Measurements from ENCODE around the gene BID. TPM values are rescaled to one million over a fixed set of nuclear protein-coding genes. Genes with fewer than 3 reads are reported as not detected.

BID gene
- total RNA-seq, 1 donor from 2014 or later = 35.1 TPM

GRCh38 chr22:17807086-17807485, 32.8 kb upstream of the BID start:
- Histone ChIP-seq H3K79me2 (ENCODE audit: insufficient read depth, low read length) (no peaks in the 10 kb centered on the region), H3K9ac (ENCODE audit: low read length) (no peak overlapping the region), H2AFZ (ENCODE audit: low read depth, low read length) (no peak overlapping the region), H3K4me2 (ENCODE audit: low read length) (no peak overlapping the region), H3K4me3 (ENCODE audit: insufficient read depth, low read depth, low read length) (no peak overlapping the region), H4K20me1 (ENCODE audit: insufficient read depth, low read length) (no peaks in the 10 kb centered on the region), H3K4me1 (ENCODE audit: insufficient read depth, low read length) (no peaks in the 10 kb centered on the region), H3K27ac (ENCODE audit: low read depth, low read length) (no peak overlapping the region), H3K36me3 (ENCODE audit: insufficient read depth, low read length) (peaks cover 14% of the 10 kb centered on the region), H3K9me3 (ENCODE audit: insufficient read depth, low read depth, low read length) (no peaks in the 10 kb centered on the region), H3K27me3 (ENCODE audit: insufficient read depth, low read length) (no peaks in the 10 kb centered on the region)
- Mint-ChIP-seq H3K27me3 (ENCODE audit: low read depth, unreplicated experiment) (no peaks in the 10 kb centered on the region), H3K27ac (ENCODE audit: unreplicated experiment) (no peak overlapping the region), H3K9me3 (ENCODE audit: unreplicated experiment) (no peaks in the 10 kb centered on the region), H3K4me3 (ENCODE audit: unreplicated experiment) (no peak overlapping the region), H3K36me3 (ENCODE audit: low read depth, unreplicated experiment) (peaks cover 30% of the 10 kb centered on the region), H3K4me1 (ENCODE audit: low read depth, unreplicated experiment) (peaks cover 9% of the 10 kb centered on the region)
- TF ChIP-seq CTCF (IDR thresholded peaks at IDR 0.05; ENCODE audit: insufficient read depth, low read depth, low read length) = no peak
- TF ChIP-seq EZH2 (IDR thresholded peaks at IDR 0.05; ENCODE audit: insufficient read depth, low read length) = no peak
- no peak for DNase-seq (ENCODE audit: low read depth)
- no peak for FAIRE-seq

GRCh38 chr22:17806437-17806836, 32.2 kb upstream of the BID start:
- no peaks in the 10 kb centered on the region for H4K20me1 ChIP-seq (ENCODE audit: insufficient read depth, low read length)
- H3K4me2 ChIP-seq (ENCODE audit: low read length) = no peak overlapping the region
- Mint-ChIP-seq H3K27ac (ENCODE audit: unreplicated experiment) (no peak overlapping the region), H3K36me3 (ENCODE audit: low read depth, unreplicated experiment) (peaks cover 29% of the 10 kb centered on the region), H3K4me1 (ENCODE audit: low read depth, unreplicated experiment) (peaks cover 9% of the 10 kb centered on the region), H3K4me3 (ENCODE audit: unreplicated experiment) (no peak overlapping the region), H3K27me3 (ENCODE audit: low read depth, unreplicated experiment) (no peaks in the 10 kb centered on the region), H3K9me3 (ENCODE audit: unreplicated experiment) (no peaks in the 10 kb centered on the region)
- no peak overlapping the region for H2AFZ ChIP-seq (ENCODE audit: low read depth, low read length)
- H3K9me3 ChIP-seq (ENCODE audit: insufficient read depth, low read depth, low read length) = no peaks in the 10 kb centered on the region
- peaks cover 14% of the 10 kb centered on the region for H3K36me3 ChIP-seq (ENCODE audit: insufficient read depth, low read length)
- no peak overlapping the region for H3K4me3 ChIP-seq (ENCODE audit: insufficient read depth, low read depth, low read length)
- no peaks in the 10 kb centered on the region for H3K4me1 ChIP-seq (ENCODE audit: insufficient read depth, low read length)
- no peak for TF ChIP-seq CTCF (IDR thresholded peaks at IDR 0.05; ENCODE audit: insufficient read depth, low read depth, low read length)
- TF ChIP-seq EZH2 (IDR thresholded peaks at IDR 0.05; ENCODE audit: insufficient read depth, low read length) = no peak
- FAIRE-seq = no peak
- no peaks in the 10 kb centered on the region for H3K79me2 ChIP-seq (ENCODE audit: insufficient read depth, low read length)
- H3K27me3 ChIP-seq (ENCODE audit: insufficient read depth, low read length) = no peaks in the 10 kb centered on the region
- H3K9ac ChIP-seq (ENCODE audit: low read length) = no peak overlapping the region
- DNase-seq (ENCODE audit: low read depth) = no peak
- no peak overlapping the region for H3K27ac ChIP-seq (ENCODE audit: low read depth, low read length)

GRCh38 chr22:17804331-17805080, 30.2 kb upstream of the BID start:
- no peak overlapping the region for H3K4me3 Mint-ChIP-seq (ENCODE audit: unreplicated experiment)
- H3K27ac Mint-ChIP-seq (ENCODE audit: unreplicated experiment) = no peak overlapping the region
- peaks cover 29% of the 10 kb centered on the region for H3K36me3 Mint-ChIP-seq (ENCODE audit: low read depth, unreplicated experiment)
- Histone ChIP-seq H3K36me3 (ENCODE audit: insufficient read depth, low read length) (peaks cover 9% of the 10 kb centered on the region), H3K79me2 (ENCODE audit: insufficient read depth, low read length) (no peaks in the 10 kb centered on the region), H4K20me1 (ENCODE audit: insufficient read depth, low read length) (no peaks in the 10 kb centered on the region), H3K9ac (ENCODE audit: low read length) (no peak overlapping the region), H3K27me3 (ENCODE audit: insufficient read depth, low read length) (no peaks in the 10 kb centered on the region), H3K4me2 (ENCODE audit: low read length) (no peak overlapping the region), H3K4me1 (ENCODE audit: insufficient read depth, low read length) (no peaks in the 10 kb centered on the region), H3K27ac (ENCODE audit: low read depth, low read length) (no peak overlapping the region), H2AFZ (ENCODE audit: low read depth, low read length) (no peak overlapping the region), H3K4me3 (ENCODE audit: insufficient read depth, low read depth, low read length) (no peak overlapping the region), H3K9me3 (ENCODE audit: insufficient read depth, low read depth, low read length) (no peaks in the 10 kb centered on the region)
- no peaks in the 10 kb centered on the region for H3K9me3 Mint-ChIP-seq (ENCODE audit: unreplicated experiment)
- FAIRE-seq (no peak), DNase-seq (ENCODE audit: low read depth) (no peak)
- peaks cover 9% of the 10 kb centered on the region for H3K4me1 Mint-ChIP-seq (ENCODE audit: low read depth, unreplicated experiment)
- no peak for TF ChIP-seq CTCF (IDR thresholded peaks at IDR 0.05; ENCODE audit: insufficient read depth, low read depth, low read length)
- TF ChIP-seq EZH2 (IDR thresholded peaks at IDR 0.05; ENCODE audit: insufficient read depth, low read length) = no peak
- no peaks in the 10 kb centered on the region for H3K27me3 Mint-ChIP-seq (ENCODE audit: low read depth, unreplicated experiment)
